Heart left ventricle (tissue), 16 donors: ENCODE results near the gene TNRC6C. TPM values are rescaled to one million over a fixed set of nuclear protein-coding genes. Genes with fewer than 3 reads are reported as not detected.

Source experiments
- ATAC-seq, 4 donors: fragments of 200-7000 bp; cut with Tn5 transposase; one replicate each; pipeline ENCODE4 v1.9.1; 2020 to 2022; ENCODE audit warnings: moderate library complexity in 4 of 4, mild to moderate bottlenecking in 3 of 4, moderate number of reproducible peaks in 1 of 4
- DNase-seq, 5 donors: peaks; one replicate each; pipeline ENCODE4 v3.0.0-alpha.2; 2020
- H3K27ac ChIP-seq, 12 donors: fragments of 200-600 bp; sonication (generic) in 4 of 12; one replicate each; pipeline versions ENCODE4 v1.5.0 to v1.8.0; 2016 to 2022; ENCODE audit warnings: mild to moderate bottlenecking in 2 of 12
- H3K27me3 ChIP-seq, 9 donors: fragments of 200-600 bp; sonication (generic) in 2 of 9; one replicate each; pipeline versions ENCODE4 v1.5.1 to v1.8.0; 2016 to 2022; ENCODE audit warnings: mild to moderate bottlenecking in 3 of 9
- H3K36me3 ChIP-seq, 9 donors: fragments of 200-600 bp; sonication (generic) in 2 of 9; one replicate each; pipeline versions ENCODE4 v1.5.0 to v1.8.0; 2018 to 2022; ENCODE audit warnings: mild to moderate bottlenecking in 2 of 9
- H3K4me1 ChIP-seq, 12 donors: fragments of 200-600 bp; sonication (generic) in 4 of 12; one replicate each; pipeline versions ENCODE4 v1.5.0 to v1.8.0; 2016 to 2022; ENCODE audit warnings: mild to moderate bottlenecking in 3 of 12
- H3K4me3 ChIP-seq, 12 donors: fragments of 200-600 bp; sonication (generic) in 4 of 12; one replicate each; pipeline versions ENCODE4 v1.5.0 to v1.8.0; 2017 to 2022; ENCODE audit warnings: mild to moderate bottlenecking in 9 of 12, moderate library complexity in 4 of 12
- H3K9me3 ChIP-seq, 12 donors: fragments of 200-600 bp; sonication (generic) in 4 of 12; one replicate each; pipeline versions ENCODE4 v1.5.0 to v1.8.0; 2016 to 2022; ENCODE audit warnings: mild to moderate bottlenecking in 1 of 12
- CTCF ChIP-seq, 12 donors: fragments of 200-600 bp; sonication (generic) in 4 of 12; IDR thresholded peaks; one replicate each; pipeline versions ENCODE4 v1.5.0 to v1.8.0; 2018 to 2022; ENCODE audit warnings: antibody characterized with exemption in 12 of 12, mild to moderate bottlenecking in 5 of 12
- POLR2A ChIP-seq, 2 donors: fragments of 450-650 bp; IDR thresholded peaks; one replicate each; pipeline ENCODE4 v1.6.1; 2017; ENCODE audit warnings: antibody characterized with exemption in 2 of 2, mild to moderate bottlenecking in 2 of 2, moderate library complexity in 2 of 2
- WGBS, 4 donors: extraction: QIAGEN DNeasy Blood & Tissue Kit in 2 of 4; methylation state at CpG; one replicate each; pipeline versions ENCODE4 v1.1.5 to v1.1.7; 2013 to 2018; 5-methylcytosine and 5-hydroxymethylcytosine counted together
- intact Hi-C, 10 donors: fragments of 100-400 bp; cut with DNase I; formaldehyde crosslinking; loops; one replicate each; pipeline versions ENCODE4 v1.11.1 to v1.14.2; 2022
- polyA plus RNA-seq, 2 donors: library from polyadenylated mRNA; stranded (reverse); fragments of 200-250 nt; gene quantifications; one replicate each; pipeline ENCODE4 v1.2.3, GENCODE V29; 2013
- total RNA-seq, 9 donors: library from RNA; depleted of rRNA in 2 of 9; stranded (reverse); fragments of >200 nt in 2 of 9; fragmentation: NEBNext Ultra II Directional in 3 of 9; extraction: Animal tissue kit (Norgen Biotek cat#: 25700) in 3 of 9; gene quantifications; one replicate each; pipeline versions ENCODE4 v1.1.0 to v1.2.4, GENCODE V29; 2016 to 2023
- donor health status: ischemic (EF 13 %, LVEDD 7.1; RV severe dilation, severe dysfunction).
- donor health status: healthy with polysubstance abuse.
- donor health status: DM: no; HTN: yes; CAD: no.
- donor health status: DM: no; HTN: no; CAD: no.
- donor health status: ischemic (EF 25% LVEDD 6.9; RV normal size, moderate dysfunction).
- donor health status: ischemic (EF 25% LVEDD 5.7; RV mildly dilated, moderate dysfunction).
- donor health status: healthy.
- donor health status: DM: yes; HTN: yes; CAD: no.
- donor health status: ischemic (EF 35%, LVEDD 5.7; RV mildly dilated, moderate dysfunction).
- donor health status: nonischemic (EF 11% LVEDD 7.7; RV severe dilation, severe dysfunction).
- donor health status: DM: yes; HTN: yes; CAD: no.
- donor health status: PGD.
- donor health status: ischemic (EF 29% LVEDD 5.4; RV normal size, mild dysfunction).
- donor health status: nonischemic (EF 23%, LVEDD 6.1; RV moderate dilation, normal function).

TNRC6C gene
- total and polyA plus RNA-seq, 11 donors, result 7.7 to 24.7 (median 19.0) TPM

GRCh38 chr17:78141437-78142118 lies 183.1 kb downstream of the TNRC6C start:
- no peak overlapping the region for H3K27ac ChIP-seq
- peaks cover 11 to 66% (median 30%) of the 10 kb centered on the region in 12 donors for H3K4me1 ChIP-seq
- 84 to 92% (median 85%) methylated on average over 13 to 20 of the region's 20 CpGs for WGBS, 4 donors
- no peaks in the 10 kb centered on the region for H3K9me3 ChIP-seq
- TF ChIP-seq CTCF (IDR thresholded peaks at IDR 0.05) (no peak), POLR2A (IDR thresholded peaks at IDR 0.05) (no peak)
- intact Hi-C loops, result no loop called here
- no peaks in the 10 kb centered on the region for H3K27me3 ChIP-seq
- no peak overlapping the region for H3K4me3 ChIP-seq
- peaks cover 0 to 17% (median 0%) of the 10 kb centered on the region in 9 donors for H3K36me3 ChIP-seq
- ATAC-seq, result no peak
- DNase-seq, result no peak

DNA sequence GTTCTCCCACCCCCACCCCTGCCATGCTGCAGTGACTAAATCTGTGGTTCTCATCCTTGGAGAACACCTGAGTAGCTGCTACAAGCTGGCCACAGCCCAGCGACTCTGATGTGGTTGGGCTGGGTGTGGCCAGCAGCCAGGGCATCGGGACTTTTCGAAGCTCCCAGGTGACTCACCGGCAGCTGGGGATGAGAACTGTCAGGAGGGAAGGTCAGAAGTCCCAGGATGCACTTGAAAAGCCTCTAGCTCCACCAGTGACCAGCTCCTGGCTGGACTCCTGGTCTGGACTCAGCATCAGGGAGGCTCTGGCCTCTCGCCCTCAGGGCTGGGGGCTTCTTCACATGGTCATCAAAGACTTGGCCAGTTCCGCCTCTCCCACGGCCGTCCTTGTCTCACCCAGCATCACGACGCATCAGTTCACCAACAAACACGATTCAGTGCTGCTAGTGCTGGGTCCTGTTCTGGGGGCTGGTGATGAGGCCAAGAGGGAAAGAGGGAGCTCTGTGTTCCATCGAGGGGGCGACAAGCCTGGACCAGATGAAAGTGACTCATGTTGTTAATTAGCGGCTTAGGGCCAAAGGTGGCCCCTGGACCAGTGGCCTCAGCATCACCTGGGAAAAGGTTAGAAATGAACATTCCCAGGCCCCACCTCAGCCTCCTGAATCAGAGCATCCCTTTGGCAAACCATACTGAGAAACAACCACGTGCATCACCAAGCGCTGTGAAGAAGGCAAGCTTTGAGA lies 183.8 kb downstream of the TNRC6C start:
- TF ChIP-seq CTCF (IDR thresholded peaks at IDR 0.05), result no peak
- no peak for TF ChIP-seq POLR2A (IDR thresholded peaks at IDR 0.05)
- Histone ChIP-seq H3K9me3 (no peaks in the 10 kb centered on the region), H3K4me3 (no peak overlapping the region), H3K27me3 (no peaks in the 10 kb centered on the region), H3K27ac (no peak overlapping the region), H3K4me1 (peaks cover 11 to 59% (median 30%) of the 10 kb centered on the region in 12 donors), H3K36me3 (peaks cover 0 to 17% (median 0%) of the 10 kb centered on the region in 9 donors)
- WGBS, 4 donors, result 81 to 83% (median 82%) methylated on average over 14 to 16 of the region's 16 CpGs
- intact Hi-C loops, result no loop called here
- DNase-seq, result no peak
- no peak for ATAC-seq

- ATAC-seq (no peak), DNase-seq (no peak)
- Histone ChIP-seq H3K4me3 (no peak overlapping the region), H3K4me1 (peaks cover 11 to 54% (median 30%) of the 10 kb centered on the region in 12 donors), H3K9me3 (no peaks in the 10 kb centered on the region), H3K27ac (peak overlapping the region in 10 of 12 donors; percentile 50 to 87 (median 76)), H3K27me3 (no peaks in the 10 kb centered on the region), H3K36me3 (peaks cover 0 to 17% (median 0%) of the 10 kb centered on the region in 9 donors)
- TF ChIP-seq CTCF (IDR thresholded peaks at IDR 0.05) (no peak), POLR2A (IDR thresholded peaks at IDR 0.05) (no peak)
- WGBS, 4 donors, result 86 to 93% (median 89%) methylated on average over 19 to 21 of the region's 21 CpGs
- intact Hi-C loops, result no loop called here
These were observed 185.0 kb downstream of the TNRC6C start for GRCh38 chr17:78143214-78144146.
